Measurements from ENCODE around the gene FNTB. TPM values are rescaled to one million over a fixed set of nuclear protein-coding genes. Genes with fewer than 3 reads are reported as not detected.

FNTB gene
- total RNA-seq, 1 donor from 2014 or later, result 19.9 TPM

- H3K27ac ChIP-seq (ENCODE audit: low read depth, low read length), result no peak overlapping the region
- H3K36me3 ChIP-seq (ENCODE audit: insufficient read depth, low read length), result no peaks in the 10 kb centered on the region
- FAIRE-seq (no peak), DNase-seq (ENCODE audit: low read depth) (no peak)
- no peaks in the 10 kb centered on the region for H3K9me3 ChIP-seq (ENCODE audit: insufficient read depth, low read depth, low read length)
- no peak overlapping the region for H3K4me2 ChIP-seq (ENCODE audit: low read length)
- TF ChIP-seq EZH2 (IDR thresholded peaks at IDR 0.05; ENCODE audit: insufficient read depth, low read length) (no peak), CTCF (IDR thresholded peaks at IDR 0.05; ENCODE audit: insufficient read depth, low read depth, low read length) (no peak)
- no peaks in the 10 kb centered on the region for H3K27me3 Mint-ChIP-seq (ENCODE audit: low read depth, unreplicated experiment)
- no peaks in the 10 kb centered on the region for H3K79me2 ChIP-seq (ENCODE audit: insufficient read depth, low read length)
- no peak overlapping the region for H3K4me3 Mint-ChIP-seq (ENCODE audit: unreplicated experiment)
- peaks cover 39% of the 10 kb centered on the region for H3K36me3 Mint-ChIP-seq (ENCODE audit: low read depth, unreplicated experiment)
- no peak overlapping the region for H2AFZ ChIP-seq (ENCODE audit: low read depth, low read length)
- H3K4me1 ChIP-seq (ENCODE audit: insufficient read depth, low read length), result no peaks in the 10 kb centered on the region
- no peak overlapping the region for H3K9ac ChIP-seq (ENCODE audit: low read length)
- H3K9me3 Mint-ChIP-seq (ENCODE audit: unreplicated experiment), result no peaks in the 10 kb centered on the region
- H3K27me3 ChIP-seq (ENCODE audit: insufficient read depth, low read length), result no peaks in the 10 kb centered on the region
- no peaks in the 10 kb centered on the region for H3K4me1 Mint-ChIP-seq (ENCODE audit: low read depth, unreplicated experiment)
- no peak overlapping the region for H3K4me3 ChIP-seq (ENCODE audit: insufficient read depth, low read depth, low read length)
- peaks cover 11% of the 10 kb centered on the region for H4K20me1 ChIP-seq (ENCODE audit: insufficient read depth, low read length)
- no peak overlapping the region for H3K27ac Mint-ChIP-seq (ENCODE audit: unreplicated experiment)
Measured at GRCh38 chr14:64948612-64949210, 38.0 kb upstream of the FNTB start.

- Histone ChIP-seq H3K27me3 (ENCODE audit: insufficient read depth, low read length) (no peaks in the 10 kb centered on the region), H3K36me3 (ENCODE audit: insufficient read depth, low read length) (no peaks in the 10 kb centered on the region), H2AFZ (ENCODE audit: low read depth, low read length) (no peak overlapping the region), H3K27ac (ENCODE audit: low read depth, low read length) (no peak overlapping the region), H3K4me3 (ENCODE audit: insufficient read depth, low read depth, low read length) (no peak overlapping the region), H3K4me2 (ENCODE audit: low read length) (no peak overlapping the region), H3K9ac (ENCODE audit: low read length) (no peak overlapping the region), H3K9me3 (ENCODE audit: insufficient read depth, low read depth, low read length) (no peaks in the 10 kb centered on the region), H3K4me1 (ENCODE audit: insufficient read depth, low read length) (no peaks in the 10 kb centered on the region), H3K79me2 (ENCODE audit: insufficient read depth, low read length) (no peaks in the 10 kb centered on the region), H4K20me1 (ENCODE audit: insufficient read depth, low read length) (peaks cover 19% of the 10 kb centered on the region)
- Mint-ChIP-seq H3K27ac (ENCODE audit: unreplicated experiment) (no peak overlapping the region), H3K9me3 (ENCODE audit: unreplicated experiment) (no peaks in the 10 kb centered on the region), H3K4me3 (ENCODE audit: unreplicated experiment) (no peak overlapping the region), H3K36me3 (ENCODE audit: low read depth, unreplicated experiment) (peaks cover 43% of the 10 kb centered on the region), H3K4me1 (ENCODE audit: low read depth, unreplicated experiment) (no peaks in the 10 kb centered on the region), H3K27me3 (ENCODE audit: low read depth, unreplicated experiment) (no peaks in the 10 kb centered on the region)
- TF ChIP-seq EZH2 (IDR thresholded peaks at IDR 0.05; ENCODE audit: insufficient read depth, low read length), result no peak
- TF ChIP-seq CTCF (IDR thresholded peaks at IDR 0.05; ENCODE audit: insufficient read depth, low read depth, low read length), result no peak
- FAIRE-seq, result no peak
- DNase-seq (ENCODE audit: low read depth), result no peak
Measured at GRCh38 chr14:64950889-64951288, 35.8 kb upstream of the FNTB start.

- Mint-ChIP-seq H3K4me3 (ENCODE audit: unreplicated experiment) (no peak overlapping the region), H3K27me3 (ENCODE audit: low read depth, unreplicated experiment) (no peaks in the 10 kb centered on the region), H3K36me3 (ENCODE audit: low read depth, unreplicated experiment) (peaks cover 40% of the 10 kb centered on the region), H3K4me1 (ENCODE audit: low read depth, unreplicated experiment) (no peaks in the 10 kb centered on the region), H3K27ac (ENCODE audit: unreplicated experiment) (no peak overlapping the region), H3K9me3 (ENCODE audit: unreplicated experiment) (no peaks in the 10 kb centered on the region)
- FAIRE-seq (no peak), DNase-seq (ENCODE audit: low read depth) (no peak)
- no peaks in the 10 kb centered on the region for H3K9me3 ChIP-seq (ENCODE audit: insufficient read depth, low read depth, low read length)
- peaks cover 19% of the 10 kb centered on the region for H4K20me1 ChIP-seq (ENCODE audit: insufficient read depth, low read length)
- no peaks in the 10 kb centered on the region for H3K27me3 ChIP-seq (ENCODE audit: insufficient read depth, low read length)
- H3K79me2 ChIP-seq (ENCODE audit: insufficient read depth, low read length), result no peaks in the 10 kb centered on the region
- H2AFZ ChIP-seq (ENCODE audit: low read depth, low read length), result no peak overlapping the region
- no peak overlapping the region for H3K27ac ChIP-seq (ENCODE audit: low read depth, low read length)
- H3K4me1 ChIP-seq (ENCODE audit: insufficient read depth, low read length), result no peaks in the 10 kb centered on the region
- no peak overlapping the region for H3K4me2 ChIP-seq (ENCODE audit: low read length)
- H3K9ac ChIP-seq (ENCODE audit: low read length), result no peak overlapping the region
- no peak for TF ChIP-seq EZH2 (IDR thresholded peaks at IDR 0.05; ENCODE audit: insufficient read depth, low read length)
- TF ChIP-seq CTCF (IDR thresholded peaks at IDR 0.05; ENCODE audit: insufficient read depth, low read depth, low read length), result no peak
- H3K4me3 ChIP-seq (ENCODE audit: insufficient read depth, low read depth, low read length), result no peak overlapping the region
- no peaks in the 10 kb centered on the region for H3K36me3 ChIP-seq (ENCODE audit: insufficient read depth, low read length)
Measured at GRCh38 chr14:64951291-64951690, 35.4 kb upstream of the FNTB start.

Measured in astrocyte (in vitro differentiated cells and primary cell).